Stromal cell of bone marrow (primary cell): ENCODE results near the gene BOC.
A peak's percentile ranks its signal among the peaks of the same experiment; 100 is the strongest.

Source experiments
- DNase-seq: peaks from one replicate; pipeline ENCODE4 v3.0.0-alpha.2; 2012; ENCODE audit warnings: low read depth

BOC gene

DNA sequence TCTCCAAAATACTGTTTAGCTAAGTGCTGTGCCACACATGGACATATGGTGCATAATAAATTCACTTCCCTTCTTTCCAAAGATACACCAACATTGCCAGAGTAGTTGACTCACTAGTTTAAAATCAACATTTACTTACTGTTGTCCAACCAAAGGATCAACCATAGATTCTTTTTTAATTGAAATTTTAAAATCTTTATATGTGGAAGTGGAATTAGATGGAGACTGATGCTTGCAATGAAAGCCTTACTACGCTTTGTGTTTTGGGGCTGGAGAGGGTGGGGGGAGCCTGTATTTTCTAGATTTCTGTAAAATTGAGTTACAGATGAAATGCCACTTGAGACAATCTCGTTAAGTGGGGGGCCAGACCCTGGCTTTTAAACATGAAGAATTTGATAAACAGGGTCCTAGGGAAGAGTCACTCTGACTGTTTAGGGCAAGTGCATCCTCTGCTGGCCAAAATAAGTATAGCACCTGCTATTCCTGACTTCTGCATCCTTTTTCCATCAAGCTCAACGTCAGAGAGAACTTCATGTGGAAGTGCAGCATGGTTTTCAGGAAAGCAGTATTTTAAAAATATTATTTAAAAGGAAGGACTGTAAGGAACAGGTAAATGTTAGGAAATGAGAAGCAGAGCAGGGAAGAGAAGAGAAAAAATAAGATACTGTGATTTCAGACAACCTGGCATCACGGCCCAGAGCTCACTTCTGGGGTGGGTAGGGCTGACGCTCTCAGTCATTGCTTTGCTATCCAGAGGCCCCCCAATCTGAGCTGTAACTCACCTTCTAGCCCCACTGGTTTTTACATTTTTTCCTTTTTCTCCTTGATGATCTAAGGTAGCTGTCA, 76.7 kb downstream of the BOC start:
- DNase-seq: peak; percentile 40

- DNase-seq: no peak
Observed at GRCh38 chr3:113288881-113289280, 77.5 kb downstream of the BOC start.

DNA sequence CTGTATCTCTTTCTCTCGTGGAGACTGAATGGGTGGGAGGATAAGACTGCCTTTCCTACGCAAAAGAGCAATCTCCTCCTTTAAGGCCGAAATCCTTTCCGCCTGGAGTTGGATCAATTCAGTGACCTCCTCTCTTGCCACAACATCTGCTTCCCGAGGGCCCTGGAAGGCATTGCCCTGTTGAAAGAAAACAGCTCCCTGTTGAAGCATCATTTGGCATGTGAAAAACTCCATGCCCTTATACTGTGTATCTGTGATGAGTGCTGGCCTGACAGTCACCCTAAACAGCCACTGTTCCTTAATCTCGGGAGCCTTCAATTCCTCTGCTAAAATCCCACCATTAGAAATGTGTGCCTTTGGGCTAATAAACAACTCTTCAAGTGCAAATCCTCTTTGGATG, 80.2 kb downstream of the BOC start:
- no peak for DNase-seq

DNA sequence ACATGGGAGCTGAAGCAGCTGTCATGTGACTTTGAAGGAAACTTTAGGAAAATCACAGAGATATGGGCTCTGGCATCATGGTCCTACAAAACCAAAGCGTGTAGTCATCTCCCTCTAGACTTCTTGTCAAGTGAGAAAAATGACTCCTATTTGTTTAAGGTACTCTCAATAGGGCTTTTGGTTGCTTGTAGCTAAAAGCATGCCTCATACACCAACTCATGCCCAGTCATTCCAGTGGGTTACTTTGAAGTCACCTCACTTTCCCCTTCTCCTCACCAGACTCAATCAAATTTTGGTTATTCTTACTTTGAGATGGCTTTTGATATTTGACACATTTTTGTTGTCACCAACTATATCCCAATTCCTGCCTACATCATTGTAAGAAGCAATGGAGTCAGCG, 81.6 kb downstream of the BOC start:
- no peak for DNase-seq

DNA sequence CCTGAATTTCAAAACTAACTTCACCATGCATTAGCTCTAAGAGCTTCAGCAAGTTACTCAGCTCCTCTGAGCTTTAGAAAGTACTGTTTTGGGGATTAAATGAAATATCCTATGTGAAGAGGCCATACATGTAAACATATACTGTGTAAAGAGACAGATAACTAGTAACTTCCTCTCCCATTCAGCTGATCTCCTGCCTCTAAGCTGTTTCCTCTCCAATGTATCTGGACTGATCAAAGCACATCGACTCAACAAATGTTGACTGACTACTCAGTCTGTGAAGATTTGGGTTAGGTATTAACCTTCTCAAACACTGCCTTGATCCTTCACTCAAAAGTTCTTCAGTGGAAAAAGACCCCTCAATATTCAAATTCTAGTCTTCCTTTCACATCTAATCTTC, 82.0 kb downstream of the BOC start:
- DNase-seq: no peak

DNA sequence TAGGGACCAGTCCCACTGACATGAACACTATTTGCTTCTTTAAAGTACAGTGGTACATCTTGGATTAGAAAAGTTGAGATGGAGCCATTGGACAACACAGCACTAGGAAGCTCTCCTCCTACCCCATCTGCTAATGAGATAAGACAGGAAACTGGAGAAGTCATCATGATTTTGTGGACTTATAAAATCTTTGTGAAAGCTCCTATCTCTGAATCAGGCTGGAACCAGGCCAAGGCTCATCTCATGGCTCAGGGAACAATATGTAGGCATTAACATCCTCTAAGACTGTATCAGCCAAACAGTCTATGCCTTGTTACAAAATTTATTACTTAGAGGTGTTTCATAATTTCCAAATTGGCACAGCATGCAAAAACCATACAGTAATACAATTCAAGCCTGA, 84.1 kb downstream of the BOC start:
- no peak for DNase-seq

DNA sequence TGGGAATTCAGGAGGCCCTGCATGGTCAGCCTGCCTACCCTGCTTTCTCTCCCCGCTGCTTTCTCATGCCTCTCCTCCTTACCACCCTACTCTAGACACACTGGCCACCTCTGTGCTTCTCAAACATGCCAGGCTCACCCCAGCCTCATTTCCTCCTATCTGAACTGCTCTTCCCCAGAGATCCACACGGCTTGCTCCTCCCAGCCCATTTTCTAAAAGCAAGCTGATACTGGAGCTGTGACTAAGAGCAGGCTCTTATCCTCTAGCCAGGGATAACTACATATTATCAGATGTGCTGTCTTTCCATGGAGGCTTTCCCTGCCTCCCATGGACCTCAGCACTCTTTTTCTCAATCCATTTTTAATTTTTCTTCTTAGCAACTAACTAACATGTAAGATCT, 85.9 kb downstream of the BOC start:
- no peak for DNase-seq

DNA sequence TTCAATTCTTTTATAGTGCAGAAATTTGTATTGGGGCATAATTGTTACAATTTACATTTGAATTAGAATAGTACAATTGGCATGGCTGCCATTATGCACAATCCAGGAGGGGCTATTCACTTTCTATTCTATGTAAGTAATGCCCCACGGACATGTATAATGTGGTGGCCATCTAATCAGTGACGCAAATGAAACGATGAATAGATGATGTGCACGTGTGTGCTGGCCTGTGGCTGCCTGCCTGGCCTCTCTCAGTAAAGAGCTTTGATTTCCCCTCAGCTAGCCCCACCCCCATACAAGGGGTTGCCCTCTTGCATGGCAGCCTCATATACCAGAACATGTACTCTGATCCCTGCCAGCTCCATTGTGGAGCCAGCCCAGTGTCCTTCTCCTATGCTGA, 86.5 kb downstream of the BOC start:
- DNase-seq: no peak

- no peak for DNase-seq
Observed at GRCh38 chr3:113300596-113300995, 89.2 kb downstream of the BOC start.

GRCh38 chr3:113304102-113304501, 92.7 kb downstream of the BOC start:
- DNase-seq: no peak

- peak; percentile 36 for DNase-seq
Observed at GRCh38 chr3:113304856-113305540, 93.6 kb downstream of the BOC start.

DNA sequence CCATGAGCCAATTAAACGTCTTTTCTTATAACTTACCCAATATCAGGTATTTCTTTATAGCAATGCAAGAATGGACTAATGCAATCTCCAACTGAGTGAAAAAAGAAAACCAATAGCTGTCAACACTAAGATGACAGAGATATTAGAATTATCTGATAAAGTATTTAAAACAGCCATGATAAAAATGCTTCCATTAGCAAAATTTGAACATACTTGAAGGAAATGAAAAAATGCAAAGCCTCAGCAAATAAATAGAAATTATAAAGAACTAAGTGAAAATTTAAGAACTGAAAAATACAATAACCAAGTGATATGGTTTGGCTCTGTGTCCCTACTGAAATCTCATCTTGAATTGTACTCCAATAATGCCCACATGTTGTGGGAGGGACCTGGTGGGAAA, 99.6 kb downstream of the BOC start:
- no peak for DNase-seq

- DNase-seq: no peak
Observed at GRCh38 chr3:113312416-113312815, 101.1 kb downstream of the BOC start.

GRCh38 chr3:113314923-113315322, 103.6 kb downstream of the BOC start:
- no peak for DNase-seq

DNA sequence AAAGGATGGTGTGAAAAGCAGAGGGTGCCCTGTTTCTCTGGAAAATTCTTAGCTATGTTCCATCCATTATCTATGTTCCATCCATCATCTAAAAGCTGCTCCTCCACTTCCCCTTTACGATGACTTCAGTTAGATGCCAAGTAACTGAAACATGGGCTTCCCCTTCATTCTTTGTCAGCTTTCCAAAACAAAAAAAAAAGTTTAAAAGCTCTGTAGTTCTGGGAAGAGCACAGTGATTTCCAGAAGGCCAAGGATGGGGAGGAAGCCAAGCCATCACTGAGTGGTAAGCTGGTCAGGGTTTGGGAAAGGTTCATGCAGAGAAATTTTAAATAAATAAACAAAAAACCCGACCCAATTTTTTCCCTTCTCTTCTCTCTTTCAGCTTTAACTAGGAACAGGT, 118.4 kb downstream of the BOC start:
- DNase-seq: peak; percentile 18

DNA sequence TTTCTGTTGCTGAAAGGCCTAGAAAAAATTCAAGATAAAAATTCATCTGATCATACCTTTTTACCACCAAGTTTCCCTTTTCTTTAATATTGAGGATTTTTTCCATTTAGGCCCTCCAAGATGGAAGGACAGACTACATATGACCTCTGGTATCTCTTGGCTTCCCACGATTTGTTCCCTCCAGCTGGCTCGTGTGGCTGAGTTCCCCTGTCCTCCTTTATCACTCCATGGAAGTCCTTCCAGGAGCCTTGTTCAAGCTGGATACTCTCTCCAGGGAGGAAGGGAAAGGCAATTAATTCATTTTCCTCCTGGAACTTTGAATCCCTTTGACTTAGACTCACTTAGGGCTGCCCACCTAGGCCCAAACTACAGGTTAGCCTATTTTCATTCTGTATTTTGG, 119.4 kb downstream of the BOC start:
- no peak for DNase-seq

DNA sequence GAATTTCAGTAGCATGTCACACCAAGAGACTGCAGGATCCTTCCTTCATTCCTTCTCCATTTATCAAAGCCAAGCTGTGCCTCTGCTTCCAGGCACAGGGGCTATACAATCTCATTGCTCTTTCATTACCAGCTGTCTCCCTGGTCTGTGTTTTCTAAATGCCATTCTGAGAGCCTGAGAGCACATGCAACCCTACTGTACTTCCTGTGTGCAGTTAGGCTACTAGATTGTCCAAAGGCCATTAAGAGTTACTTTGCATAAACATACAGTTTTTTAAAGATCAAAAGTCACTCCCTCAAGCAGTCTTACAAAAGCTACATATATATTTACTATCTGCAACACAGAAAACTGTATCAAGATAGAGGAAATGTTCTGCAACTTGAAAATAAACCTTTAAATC, 119.8 kb downstream of the BOC start:
- no peak for DNase-seq
